GM18505 (cell line): ENCODE results near the gene MEP1A.
"Not testable (repeated sequence)": the region's sequence is repeated elsewhere in the genome, so short reads cannot be mapped to it uniquely, and the experiment has no call there.

ENCODE experiments used
- ATAC-seq: cut with Tn5 transposase; IDR thresholded peaks from one replicate; pipeline ENCODE4 v1.9.1; 2021; ENCODE audit not compliant: unreplicated experiment
- POLR2A ChIP-seq: IDR thresholded peaks from 4 replicates; pipeline ENCODE4 v1.6.1; 2011; ENCODE audit warnings: borderline replicate concordance; ENCODE audit not compliant: insufficient read depth, insufficient read length; ENCODE audit errors: extremely low read depth

Gene MEP1A

GRCh38 chr6:46760925-46761324 lies 32.3 kb upstream of the MEP1A start:
- no peak for ATAC-seq
- no peak for TF ChIP-seq POLR2A

GRCh38 chr6:46763466-46763865 lies 29.7 kb upstream of the MEP1A start:
- no peak for ATAC-seq
- TF ChIP-seq POLR2A = no peak

GRCh38 chr6:46764280-46764679 lies 28.9 kb upstream of the MEP1A start:
- ATAC-seq = not testable (repeated sequence)

GRCh38 chr6:46764961-46765360 lies 28.2 kb upstream of the MEP1A start:
- TF ChIP-seq POLR2A = no peak
- no peak for ATAC-seq

- TF ChIP-seq POLR2A = no peak
- no peak for ATAC-seq
Measured at GRCh38 chr6:46772016-46772415, 21.2 kb upstream of the MEP1A start.

- no peak for ATAC-seq
- TF ChIP-seq POLR2A = no peak
Measured at GRCh38 chr6:46772762-46773161, 20.4 kb upstream of the MEP1A start.

GRCh38 chr6:46773201-46773855 lies 19.9 kb upstream of the MEP1A start:
- TF ChIP-seq POLR2A = no peak
- ATAC-seq = no peak

- not testable (repeated sequence) for ATAC-seq
Measured at GRCh38 chr6:46774736-46775135, 18.5 kb upstream of the MEP1A start.

GRCh38 chr6:46776070-46776712 lies 17.0 kb upstream of the MEP1A start:
- no peak for TF ChIP-seq POLR2A
- ATAC-seq = no peak

- ATAC-seq = no peak
- no peak for TF ChIP-seq POLR2A
Measured at GRCh38 chr6:46777476-46778346, 15.5 kb upstream of the MEP1A start.

GRCh38 chr6:46781478-46782378 lies 11.5 kb upstream of the MEP1A start:
- ATAC-seq = no peak
- no peak for TF ChIP-seq POLR2A

GRCh38 chr6:46784535-46784934 lies 8.7 kb upstream of the MEP1A start:
- no peak for TF ChIP-seq POLR2A
- no peak for ATAC-seq
